ENCODE data around the gene SLC41A1. TPM values are rescaled to one million over a fixed set of nuclear protein-coding genes. Genes with fewer than 3 reads are reported as not detected.
"Not testable (repeated sequence)": the region's sequence is repeated elsewhere in the genome, so short reads cannot be mapped to it uniquely, and the experiment has no call there.

SLC41A1 gene
- total RNA-seq, 1 donor, result 29.3 TPM

DNA sequence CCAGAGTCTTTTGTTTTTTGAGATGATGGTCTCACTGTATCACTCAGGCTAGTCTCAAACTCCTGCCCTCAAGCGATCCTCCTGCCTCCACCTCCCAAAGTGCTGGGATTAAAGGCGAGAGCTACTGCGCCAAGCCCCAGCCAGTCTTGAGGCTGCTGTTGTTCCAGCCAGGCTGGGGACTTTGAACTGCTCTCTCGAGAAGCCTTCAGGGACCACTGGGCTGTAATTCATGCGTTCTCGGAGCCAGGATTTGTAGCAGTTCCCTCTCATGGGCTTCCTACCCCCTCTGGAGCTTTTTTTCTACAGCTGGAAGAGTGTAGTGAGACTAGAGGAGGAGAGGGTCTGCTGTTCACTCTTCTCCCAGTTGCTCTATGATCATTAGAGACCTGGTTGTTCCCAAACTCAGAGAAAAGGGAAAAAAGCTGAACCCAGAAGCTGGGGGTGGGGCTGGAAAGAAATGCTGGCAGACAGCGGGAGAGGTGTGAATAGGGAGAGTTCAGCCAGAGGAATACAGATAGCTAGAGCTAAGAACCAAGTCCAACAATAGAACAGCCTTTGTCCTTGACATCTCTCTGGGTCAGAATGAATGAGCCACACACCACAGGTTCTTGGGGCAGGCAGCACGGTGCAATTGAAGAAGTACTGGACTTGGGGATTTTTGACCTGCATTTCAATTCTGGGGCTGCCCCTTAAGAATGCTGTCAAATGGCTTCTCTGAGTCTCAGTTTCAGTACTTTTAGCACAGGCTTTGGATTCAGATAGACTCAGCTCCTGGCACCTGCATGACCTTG lies 13.2 kb upstream of the SLC41A1 start:
- H3K4me3 ChIP-seq (ENCODE audit: insufficient read depth, low read length), result no peak overlapping the region
- TF ChIP-seq, protein P1, sequence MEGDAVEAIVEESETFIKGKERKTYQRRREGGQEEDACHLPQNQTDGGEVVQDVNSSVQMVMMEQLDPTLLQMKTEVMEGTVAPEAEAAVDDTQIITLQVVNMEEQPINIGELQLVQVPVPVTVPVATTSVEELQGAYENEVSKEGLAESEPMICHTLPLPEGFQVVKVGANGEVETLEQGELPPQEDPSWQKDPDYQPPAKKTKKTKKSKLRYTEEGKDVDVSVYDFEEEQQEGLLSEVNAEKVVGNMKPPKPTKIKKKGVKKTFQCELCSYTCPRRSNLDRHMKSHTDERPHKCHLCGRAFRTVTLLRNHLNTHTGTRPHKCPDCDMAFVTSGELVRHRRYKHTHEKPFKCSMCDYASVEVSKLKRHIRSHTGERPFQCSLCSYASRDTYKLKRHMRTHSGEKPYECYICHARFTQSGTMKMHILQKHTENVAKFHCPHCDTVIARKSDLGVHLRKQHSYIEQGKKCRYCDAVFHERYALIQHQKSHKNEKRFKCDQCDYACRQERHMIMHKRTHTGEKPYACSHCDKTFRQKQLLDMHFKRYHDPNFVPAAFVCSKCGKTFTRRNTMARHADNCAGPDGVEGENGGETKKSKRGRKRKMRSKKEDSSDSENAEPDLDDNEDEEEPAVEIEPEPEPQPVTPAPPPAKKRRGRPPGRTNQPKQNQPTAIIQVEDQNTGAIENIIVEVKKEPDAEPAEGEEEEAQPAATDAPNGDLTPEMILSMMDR (IDR thresholded peaks at IDR 0.05; ENCODE audit: extremely low read depth, low read depth, low read length), result no peak
- no peak overlapping the region for H3K27ac ChIP-seq (ENCODE audit: low read depth, low read length)
- DNase-seq (ENCODE audit: insufficient read length, low spot score, missing footprints), result no peak
- no peaks in the 10 kb centered on the region for H3K36me3 ChIP-seq (ENCODE audit: insufficient read depth, low read length)
- H3K4me1 ChIP-seq (ENCODE audit: insufficient read depth, low read length), result no peaks in the 10 kb centered on the region
- no peaks in the 10 kb centered on the region for H3K9me3 ChIP-seq (ENCODE audit: low read depth, low read length)
- H4K20me1 ChIP-seq (ENCODE audit: insufficient read depth, low read length), result no peaks in the 10 kb centered on the region
- no peaks in the 10 kb centered on the region for H3K79me2 ChIP-seq (ENCODE audit: insufficient read depth, low read length)
- H3K27me3 ChIP-seq (ENCODE audit: insufficient read depth, low read length), result peaks cover 3% of the 10 kb centered on the region
- no peak overlapping the region for H2AFZ ChIP-seq (ENCODE audit: low read length)
- H3K4me2 ChIP-seq (ENCODE audit: insufficient read depth, low read length), result no peak overlapping the region

DNA sequence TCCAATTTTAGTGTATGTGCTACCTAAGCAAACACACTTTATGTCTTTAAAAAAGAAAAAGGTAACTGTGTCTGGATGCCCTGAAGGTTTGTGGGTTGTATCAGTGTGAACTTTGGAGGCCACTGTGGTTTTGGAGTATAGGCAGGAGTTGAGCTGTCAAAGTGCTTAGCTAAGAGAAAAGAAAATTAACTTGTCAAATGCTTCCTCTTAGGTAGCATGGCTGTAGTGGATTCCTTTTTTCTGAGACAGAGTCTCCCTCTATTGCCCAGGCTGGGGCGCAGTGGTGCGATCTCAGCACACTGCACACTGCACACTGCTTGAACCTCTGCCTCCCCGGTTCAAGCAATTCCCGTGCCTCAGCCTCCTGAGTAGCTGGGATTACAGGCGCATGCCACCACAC lies 11.2 kb upstream of the SLC41A1 start:
- Histone ChIP-seq H3K79me2 (ENCODE audit: insufficient read depth, low read length) (no peaks in the 10 kb centered on the region), H3K9me3 (ENCODE audit: low read depth, low read length) (no peaks in the 10 kb centered on the region), H3K4me1 (ENCODE audit: insufficient read depth, low read length) (no peaks in the 10 kb centered on the region), H4K20me1 (ENCODE audit: insufficient read depth, low read length) (no peaks in the 10 kb centered on the region), H3K27ac (ENCODE audit: low read depth, low read length) (no peak overlapping the region), H3K36me3 (ENCODE audit: insufficient read depth, low read length) (no peaks in the 10 kb centered on the region), H2AFZ (ENCODE audit: low read length) (no peak overlapping the region), H3K27me3 (ENCODE audit: insufficient read depth, low read length) (no peaks in the 10 kb centered on the region), H3K4me2 (ENCODE audit: insufficient read depth, low read length) (no peak overlapping the region), H3K4me3 (ENCODE audit: insufficient read depth, low read length) (no peak overlapping the region)
- DNase-seq (ENCODE audit: insufficient read length, low spot score, missing footprints), result no peak
- TF ChIP-seq, protein P1 (IDR thresholded peaks at IDR 0.05; ENCODE audit: extremely low read depth, low read depth, low read length), result no peak

DNA sequence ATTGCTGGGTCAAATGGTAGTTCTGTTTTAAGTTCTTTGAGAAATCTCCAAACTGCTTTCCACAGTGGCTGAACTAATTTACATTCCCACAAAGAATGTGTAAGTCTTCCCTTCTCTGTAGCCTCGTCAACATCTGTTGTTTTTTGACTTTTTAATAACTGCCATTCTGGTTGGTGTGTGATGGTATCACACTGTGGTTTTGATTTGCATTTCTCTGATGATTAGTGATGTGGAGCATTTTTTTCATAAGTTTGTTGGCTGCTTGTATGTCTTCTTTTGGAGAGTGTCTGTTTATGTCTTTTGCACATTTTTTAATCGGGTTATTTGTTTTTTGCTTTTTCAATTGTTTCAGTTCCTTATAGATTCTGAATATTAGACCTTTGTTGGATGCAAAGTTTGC lies 10.3 kb upstream of the SLC41A1 start:
- not testable (repeated sequence) for H3K36me3 ChIP-seq (ENCODE audit: insufficient read depth, low read length); H3K27me3 ChIP-seq (ENCODE audit: insufficient read depth, low read length); H4K20me1 ChIP-seq (ENCODE audit: insufficient read depth, low read length); H3K27ac ChIP-seq (ENCODE audit: low read depth, low read length); DNase-seq (ENCODE audit: insufficient read length, low spot score, missing footprints); H3K4me3 ChIP-seq (ENCODE audit: insufficient read depth, low read length); H3K4me2 ChIP-seq (ENCODE audit: insufficient read depth, low read length); H3K4me1 ChIP-seq (ENCODE audit: insufficient read depth, low read length); H3K9me3 ChIP-seq (ENCODE audit: low read depth, low read length); H2AFZ ChIP-seq (ENCODE audit: low read length); H3K79me2 ChIP-seq (ENCODE audit: insufficient read depth, low read length)

DNA sequence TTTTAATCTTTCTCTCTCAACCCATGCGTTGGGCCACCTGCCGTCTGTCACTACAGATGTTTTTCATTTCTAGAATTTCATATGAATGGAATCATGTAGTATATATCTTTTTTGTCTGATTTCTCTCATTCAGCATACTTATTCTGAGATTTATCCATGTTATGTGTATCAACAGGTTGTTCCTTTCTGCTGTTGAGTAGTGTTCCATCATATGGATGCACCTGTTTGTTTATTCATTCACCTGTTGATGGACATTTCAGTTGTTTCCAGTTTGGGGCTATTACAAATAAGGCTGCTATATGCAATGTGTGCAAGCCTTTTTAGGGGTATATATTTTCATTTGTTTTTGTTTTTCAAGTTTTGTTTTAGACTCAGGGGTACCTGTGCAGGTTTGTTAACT lies 9.4 kb upstream of the SLC41A1 start:
- DNase-seq (ENCODE audit: insufficient read length, low spot score, missing footprints), result no peak
- Histone ChIP-seq H3K36me3 (ENCODE audit: insufficient read depth, low read length) (no peaks in the 10 kb centered on the region), H3K4me2 (ENCODE audit: insufficient read depth, low read length) (no peak overlapping the region), H3K27me3 (ENCODE audit: insufficient read depth, low read length) (no peaks in the 10 kb centered on the region), H3K9me3 (ENCODE audit: low read depth, low read length) (no peaks in the 10 kb centered on the region), H3K27ac (ENCODE audit: low read depth, low read length) (no peak overlapping the region), H3K4me3 (ENCODE audit: insufficient read depth, low read length) (no peak overlapping the region), H3K79me2 (ENCODE audit: insufficient read depth, low read length) (no peaks in the 10 kb centered on the region), H3K4me1 (ENCODE audit: insufficient read depth, low read length) (no peaks in the 10 kb centered on the region), H2AFZ (ENCODE audit: low read length) (no peak overlapping the region), H4K20me1 (ENCODE audit: insufficient read depth, low read length) (no peaks in the 10 kb centered on the region)
- TF ChIP-seq, protein P1 (IDR thresholded peaks at IDR 0.05; ENCODE audit: extremely low read depth, low read depth, low read length), result no peak
